Measurements from ENCODE around the gene EEPD1. TPM values are rescaled to one million over a fixed set of nuclear protein-coding genes. Genes with fewer than 3 reads are reported as not detected.
A peak's percentile ranks its signal among the peaks of the same experiment; 100 is the strongest.
"Not testable (repeated sequence)": the region's sequence is repeated elsewhere in the genome, so short reads cannot be mapped to it uniquely, and the experiment has no call there.

EEPD1 gene
- total RNA-seq (ENCODE audit: low replicate concordance), result 1.1 and 6.5 TPM in 2 replicates

DNA sequence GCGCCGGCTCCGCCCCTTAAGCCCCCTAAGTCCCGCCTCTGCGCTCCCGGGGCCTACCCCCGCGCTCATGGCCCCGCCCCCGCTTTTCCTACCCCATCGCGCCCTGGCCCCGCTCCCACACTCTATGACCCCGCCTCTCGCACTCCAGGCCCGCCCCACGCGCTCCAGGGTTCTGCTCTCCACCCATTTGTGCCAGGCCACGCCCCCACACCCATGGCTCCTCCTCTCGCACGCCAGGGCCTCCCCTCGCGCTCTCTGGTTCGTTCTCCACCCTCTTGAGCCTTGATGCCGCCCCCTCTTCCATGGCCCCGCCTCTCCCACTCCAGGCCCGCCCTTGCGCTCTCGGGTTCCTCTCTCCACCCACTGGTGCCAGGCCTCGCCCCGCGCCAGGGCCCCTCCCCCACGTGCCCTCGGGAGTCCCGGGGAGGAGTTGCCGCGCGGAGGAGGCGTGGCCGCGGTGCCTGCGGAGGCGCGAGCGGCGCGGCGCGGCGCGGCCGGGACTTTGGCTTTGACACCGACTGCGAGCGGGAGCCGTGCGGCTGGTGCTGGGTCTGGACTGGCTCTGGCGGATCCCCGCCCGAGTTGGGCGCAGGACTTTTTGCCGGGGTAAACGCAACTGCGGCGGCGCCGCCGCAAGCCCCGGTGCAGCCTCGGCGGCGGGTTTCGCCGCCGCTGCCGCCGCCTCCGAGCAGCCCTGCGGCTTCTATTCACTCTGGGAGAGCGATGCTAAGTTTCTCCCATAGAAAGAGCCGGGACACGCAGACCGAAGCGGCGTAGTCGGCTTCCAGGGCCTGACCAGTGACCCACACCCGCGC lies at the start of gene EEPD1:
TSS of gene EEPD1 (plus strand) at position 499 of the 815 bp plus-strand sequence. CDS start 1,071 bp downstream, outside the sequence.
- peak within 1 kb of the TSS; percentile 94 for H3K4me2 ChIP-seq
- TF ChIP-seq EZH2 (IDR thresholded peaks at IDR 0.05) (no peak), EZH2phosphoT487 (IDR thresholded peaks at IDR 0.05) (no peak)
- TF ChIP-seq, protein P1, sequence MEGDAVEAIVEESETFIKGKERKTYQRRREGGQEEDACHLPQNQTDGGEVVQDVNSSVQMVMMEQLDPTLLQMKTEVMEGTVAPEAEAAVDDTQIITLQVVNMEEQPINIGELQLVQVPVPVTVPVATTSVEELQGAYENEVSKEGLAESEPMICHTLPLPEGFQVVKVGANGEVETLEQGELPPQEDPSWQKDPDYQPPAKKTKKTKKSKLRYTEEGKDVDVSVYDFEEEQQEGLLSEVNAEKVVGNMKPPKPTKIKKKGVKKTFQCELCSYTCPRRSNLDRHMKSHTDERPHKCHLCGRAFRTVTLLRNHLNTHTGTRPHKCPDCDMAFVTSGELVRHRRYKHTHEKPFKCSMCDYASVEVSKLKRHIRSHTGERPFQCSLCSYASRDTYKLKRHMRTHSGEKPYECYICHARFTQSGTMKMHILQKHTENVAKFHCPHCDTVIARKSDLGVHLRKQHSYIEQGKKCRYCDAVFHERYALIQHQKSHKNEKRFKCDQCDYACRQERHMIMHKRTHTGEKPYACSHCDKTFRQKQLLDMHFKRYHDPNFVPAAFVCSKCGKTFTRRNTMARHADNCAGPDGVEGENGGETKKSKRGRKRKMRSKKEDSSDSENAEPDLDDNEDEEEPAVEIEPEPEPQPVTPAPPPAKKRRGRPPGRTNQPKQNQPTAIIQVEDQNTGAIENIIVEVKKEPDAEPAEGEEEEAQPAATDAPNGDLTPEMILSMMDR (IDR thresholded peaks at IDR 0.05), result no peak
- no peaks in the 10 kb centered on the region for H3K9me3 ChIP-seq (ENCODE audit: low read depth)
- H4K20me1 ChIP-seq (ENCODE audit: low read depth), result peaks cover 7% of the 10 kb centered on the region
- DNase-seq (ENCODE audit: low spot score), result peak; percentile 99
- no peak within 1 kb of the TSS for H3K27ac ChIP-seq
- H3K36me3 ChIP-seq, result no peaks in the 10 kb centered on the region
- H3K9ac ChIP-seq, result no peak within 1 kb of the TSS
- H3K4me3 ChIP-seq, result peak within 1 kb of the TSS; percentile 63
- H3K27me3 ChIP-seq, result peaks cover 19% of the 10 kb centered on the region
- H2AFZ ChIP-seq (replicated peaks), result peak within 1 kb of the TSS; percentile 86
- H3K4me1 ChIP-seq, result peaks cover 19% of the 10 kb centered on the region
- no peaks in the 10 kb centered on the region for H3K27me3 Mint-ChIP-seq (ENCODE audit: insufficient read depth, low read depth)
- peaks cover 12% of the 10 kb centered on the region for H3F3A ChIP-seq (ENCODE audit: low read depth)
- no peaks in the 10 kb centered on the region for H3K79me2 ChIP-seq (ENCODE audit: low read depth)
- no peaks in the 10 kb centered on the region for H3K9me3 Mint-ChIP-seq
- H3K27ac Mint-ChIP-seq, result peak within 1 kb of the TSS; percentile 88
- H3K36me3 Mint-ChIP-seq, result peaks cover 6% of the 10 kb centered on the region
- peak within 1 kb of the TSS; percentile 89 for H3K4me3 Mint-ChIP-seq
- peaks cover 45% of the 10 kb centered on the region for H3K4me1 Mint-ChIP-seq

DNA sequence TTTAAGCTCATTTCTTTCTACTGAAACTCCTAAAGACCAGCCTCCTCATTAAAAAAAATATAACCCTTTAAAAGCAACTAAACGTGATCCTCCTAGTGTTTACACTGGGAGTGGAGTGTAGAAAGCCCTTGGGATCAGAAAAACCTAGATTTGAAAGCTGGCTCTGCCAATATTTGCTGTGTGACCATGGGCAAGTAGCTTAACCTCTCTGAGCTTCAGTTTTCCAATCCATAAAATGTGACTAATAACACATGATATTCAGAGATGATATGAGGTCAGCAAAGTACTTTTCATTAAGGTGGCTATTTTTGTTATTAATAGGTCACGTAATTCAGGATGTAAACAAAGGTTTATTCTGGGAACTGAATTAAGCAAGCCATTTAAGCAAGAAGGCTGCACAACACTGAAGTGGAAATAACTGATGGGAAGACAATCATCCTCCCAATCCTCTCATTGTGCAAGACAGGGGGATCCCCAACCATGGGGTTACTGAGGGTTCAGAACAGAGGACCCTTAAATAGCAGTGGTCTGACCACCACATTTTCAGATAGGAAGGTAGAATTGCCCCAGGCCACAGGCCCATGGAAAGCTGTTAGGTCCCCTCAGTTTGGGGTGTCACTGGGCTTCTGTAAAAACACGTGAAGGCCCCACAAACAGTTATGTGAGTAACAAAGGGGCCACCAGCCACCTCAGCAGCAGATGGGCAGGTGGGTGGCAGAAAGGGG lies 49.1 kb upstream of the EEPD1 start:
- no peaks in the 10 kb centered on the region for H4K20me1 ChIP-seq (ENCODE audit: low read depth)
- TF ChIP-seq EZH2 (IDR thresholded peaks at IDR 0.05) (no peak), EZH2phosphoT487 (IDR thresholded peaks at IDR 0.05) (no peak)
- TF ChIP-seq, protein P1 (IDR thresholded peaks at IDR 0.05), result no peak
- Mint-ChIP-seq H3K27ac (no peak overlapping the region), H3K27me3 (ENCODE audit: insufficient read depth, low read depth) (no peaks in the 10 kb centered on the region), H3K9me3 (peaks cover 3% of the 10 kb centered on the region), H3K36me3 (no peaks in the 10 kb centered on the region), H3K4me3 (no peak overlapping the region), H3K4me1 (no peaks in the 10 kb centered on the region)
- no peak for DNase-seq (ENCODE audit: low spot score)
- no peaks in the 10 kb centered on the region for H3K79me2 ChIP-seq (ENCODE audit: low read depth)
- H3K4me1 ChIP-seq, result no peaks in the 10 kb centered on the region
- H3F3A ChIP-seq (ENCODE audit: low read depth), result no peaks in the 10 kb centered on the region
- H3K27ac ChIP-seq, result no peak overlapping the region
- H3K9ac ChIP-seq, result no peak overlapping the region
- H3K36me3 ChIP-seq, result no peaks in the 10 kb centered on the region
- no peak overlapping the region for H2AFZ ChIP-seq (replicated peaks)
- no peak overlapping the region for H3K4me3 ChIP-seq
- no peaks in the 10 kb centered on the region for H3K27me3 ChIP-seq
- no peaks in the 10 kb centered on the region for H3K9me3 ChIP-seq (ENCODE audit: low read depth)
- no peak overlapping the region for H3K4me2 ChIP-seq

DNA sequence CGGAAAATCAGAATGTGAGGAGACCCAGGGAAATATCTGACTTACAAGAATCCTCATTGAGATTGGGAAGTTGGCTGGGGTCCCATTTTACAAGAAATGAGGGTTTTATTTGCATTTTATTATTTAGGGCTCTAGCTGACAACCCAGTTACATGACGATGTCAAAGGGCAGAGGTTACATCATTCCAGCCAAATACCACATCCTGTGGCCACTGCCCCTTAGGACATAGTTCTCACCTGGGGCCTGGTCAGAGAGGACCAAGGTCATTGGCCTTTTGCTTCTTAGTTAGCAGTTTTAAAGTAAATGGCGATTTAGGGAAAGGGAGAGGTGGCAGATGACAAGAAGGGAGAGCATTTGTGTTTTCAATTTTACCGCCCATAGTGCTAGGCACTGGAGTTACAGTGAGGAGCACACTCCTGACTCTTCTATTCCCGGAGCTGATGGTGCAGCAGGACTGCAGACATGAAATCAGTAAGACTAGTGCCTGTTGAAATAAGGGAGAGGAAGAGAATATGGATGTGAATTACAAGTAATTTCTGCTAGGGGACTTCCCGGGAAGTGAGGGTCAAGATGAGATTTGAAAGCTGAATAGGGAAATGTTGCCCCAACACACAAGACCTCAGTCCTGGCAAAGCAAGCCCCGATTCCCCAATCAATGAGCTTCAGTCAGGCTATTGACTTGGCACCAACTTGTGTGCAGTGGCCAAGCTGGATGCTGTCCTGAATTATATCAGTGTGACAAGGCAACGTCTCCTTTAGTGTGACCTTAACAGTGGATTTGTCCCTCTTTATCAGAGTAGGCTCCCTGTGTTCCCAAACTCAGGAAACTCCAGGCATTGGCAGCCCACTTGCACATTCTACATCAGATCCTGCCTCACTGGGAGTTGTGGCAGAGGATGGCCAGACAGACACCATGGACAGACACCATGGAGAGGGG lies 45.8 kb upstream of the EEPD1 start:
- not testable (repeated sequence) for H3K27ac Mint-ChIP-seq; H3K9me3 ChIP-seq (ENCODE audit: low read depth); DNase-seq (ENCODE audit: low spot score); H3K36me3 Mint-ChIP-seq; H3K4me1 Mint-ChIP-seq; H3K9ac ChIP-seq; H3K27ac ChIP-seq; H3K36me3 ChIP-seq; H4K20me1 ChIP-seq (ENCODE audit: low read depth); H2AFZ ChIP-seq (replicated peaks); H3K4me3 Mint-ChIP-seq; H3K4me3 ChIP-seq; H3K27me3 ChIP-seq; H3K4me1 ChIP-seq; H3K9me3 Mint-ChIP-seq; H3F3A ChIP-seq (ENCODE audit: low read depth); H3K27me3 Mint-ChIP-seq (ENCODE audit: insufficient read depth, low read depth); H3K4me2 ChIP-seq; H3K79me2 ChIP-seq (ENCODE audit: low read depth)

Measured in neural progenitor cell (in vitro differentiated cells).